ENCODE measurements around the gene CDYL.

DNA sequence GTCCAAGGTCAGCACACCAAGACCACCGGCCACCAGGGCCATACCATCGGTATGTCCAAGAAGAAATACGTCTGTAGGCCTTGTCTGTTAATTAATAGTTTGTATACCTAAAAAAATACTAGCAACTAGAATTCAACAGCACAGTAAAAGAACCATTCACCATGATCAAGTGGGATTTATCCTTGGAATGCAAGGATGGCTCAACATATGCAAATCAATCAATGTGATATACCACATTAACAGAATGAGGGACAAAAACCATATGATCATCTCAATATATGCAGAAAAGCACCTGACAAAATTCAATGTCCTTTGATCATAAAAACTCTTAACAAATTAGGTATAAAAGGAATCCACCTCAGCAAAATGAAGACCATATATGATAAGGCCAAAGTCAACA lies 203.2 kb downstream of the CDYL start:
- TF ChIP-seq, protein P1, sequence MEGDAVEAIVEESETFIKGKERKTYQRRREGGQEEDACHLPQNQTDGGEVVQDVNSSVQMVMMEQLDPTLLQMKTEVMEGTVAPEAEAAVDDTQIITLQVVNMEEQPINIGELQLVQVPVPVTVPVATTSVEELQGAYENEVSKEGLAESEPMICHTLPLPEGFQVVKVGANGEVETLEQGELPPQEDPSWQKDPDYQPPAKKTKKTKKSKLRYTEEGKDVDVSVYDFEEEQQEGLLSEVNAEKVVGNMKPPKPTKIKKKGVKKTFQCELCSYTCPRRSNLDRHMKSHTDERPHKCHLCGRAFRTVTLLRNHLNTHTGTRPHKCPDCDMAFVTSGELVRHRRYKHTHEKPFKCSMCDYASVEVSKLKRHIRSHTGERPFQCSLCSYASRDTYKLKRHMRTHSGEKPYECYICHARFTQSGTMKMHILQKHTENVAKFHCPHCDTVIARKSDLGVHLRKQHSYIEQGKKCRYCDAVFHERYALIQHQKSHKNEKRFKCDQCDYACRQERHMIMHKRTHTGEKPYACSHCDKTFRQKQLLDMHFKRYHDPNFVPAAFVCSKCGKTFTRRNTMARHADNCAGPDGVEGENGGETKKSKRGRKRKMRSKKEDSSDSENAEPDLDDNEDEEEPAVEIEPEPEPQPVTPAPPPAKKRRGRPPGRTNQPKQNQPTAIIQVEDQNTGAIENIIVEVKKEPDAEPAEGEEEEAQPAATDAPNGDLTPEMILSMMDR (IDR thresholded peaks at IDR 0.05; ENCODE audit: low read depth, low read length): no peak
- no peak for TF ChIP-seq EZH2phosphoT487 (IDR thresholded peaks at IDR 0.05; ENCODE audit: low read depth)

Measured in OCI-LY3 (cell line).